Effector CD4-positive, alpha-beta T cell (primary cell): Measurements from ENCODE around the gene PRAMEF2. TPM values are rescaled to one million over a fixed set of nuclear protein-coding genes. Genes with fewer than 3 reads are reported as not detected.
"Not testable (repeated sequence)": the region's sequence is repeated elsewhere in the genome, so short reads cannot be mapped to it uniquely, and the experiment has no call there.

Experiments used
- DNase-seq: peaks from one replicate; pipeline ENCODE4 v3.0.0-alpha.2; 2020
- total RNA-seq: gene quantifications from one replicate; lab custom pipeline; 2026; lab: John Stamatoyannopoulos, UW

The PRAMEF2 gene
- total RNA-seq: not detected

- DNase-seq: not testable (repeated sequence)
Observed at GRCh38 chr1:12856786-12857185, at the start of gene PRAMEF2. TSS of gene PRAMEF2 (plus strand) at chr1:12857086. CDS start at chr1:12859010, 1,924 bp downstream.

- no peak for DNase-seq
Observed at GRCh38 chr1:12809933-12810332, 47.0 kb upstream of the PRAMEF2 start.

- DNase-seq: no peak
Observed at GRCh38 chr1:12810691-12811408, 46.0 kb upstream of the PRAMEF2 start.

- DNase-seq: no peak
Observed at GRCh38 chr1:12811409-12811784, 45.5 kb upstream of the PRAMEF2 start.

- not testable (repeated sequence) for DNase-seq
Observed at GRCh38 chr1:12819061-12819460, 37.8 kb upstream of the PRAMEF2 start.

GRCh38 chr1:12831310-12831709 is 25.6 kb upstream of the PRAMEF2 start, which contains the start of gene PRAMEF11:
TSS of gene PRAMEF11 (minus strand) at chr1:12831410. CDS start at chr1:12828789, 2,621 bp downstream.
- DNase-seq: not testable (repeated sequence)

- DNase-seq: not testable (repeated sequence)
Observed at GRCh38 chr1:12833251-12833650, 23.6 kb upstream of the PRAMEF2 start.

- not testable (repeated sequence) for DNase-seq
Observed at GRCh38 chr1:12848620-12849019, 8.3 kb upstream of the PRAMEF2 start, which contains the start of gene HNRNPCL1. TSS of gene HNRNPCL1 (minus strand) at chr1:12848720. CDS start at chr1:12848289, 431 bp downstream.

- no peak for DNase-seq
Observed at GRCh38 chr1:12851779-12852178, 5.1 kb upstream of the PRAMEF2 start.

- DNase-seq: not testable (repeated sequence)
Observed at GRCh38 chr1:12863131-12863880, 6.4 kb downstream of the PRAMEF2 start.

- DNase-seq: not testable (repeated sequence)
Observed at GRCh38 chr1:12878453-12878852, 21.6 kb downstream of the PRAMEF2 start.

GRCh38 chr1:12886101-12886500 is 29.2 kb downstream of the PRAMEF2 start, which contains the start of gene PRAMEF4:
TSS of gene PRAMEF4 (minus strand) at chr1:12886201. CDS start at chr1:12883394, 2,807 bp downstream.
- DNase-seq: not testable (repeated sequence)

- not testable (repeated sequence) for DNase-seq
Observed at GRCh38 chr1:12898170-12898569, 41.3 kb downstream of the PRAMEF2 start, which contains the start of gene PRAMEF10. TSS of gene PRAMEF10 (minus strand) at chr1:12898270. CDS start at chr1:12895847, 2,423 bp downstream.

GRCh38 chr1:12899186-12899585 is 42.3 kb downstream of the PRAMEF2 start:
- not testable (repeated sequence) for DNase-seq

GRCh38 chr1:12903793-12904572 is 47.1 kb downstream of the PRAMEF2 start:
- not testable (repeated sequence) for DNase-seq
